HepG2 (cell line): ENCODE data around the gene SLIT3. TPM values are rescaled to one million over a fixed set of nuclear protein-coding genes. Genes with fewer than 3 reads are reported as not detected.

Source experiments
- ATAC-seq: fragments of 200-7000 bp; cut with Tn5 transposase; 3 replicates; pipeline ENCODE4 v1.9.1; 2020; ENCODE audit warnings: mild to moderate bottlenecking, moderate library complexity
- BruUV-seq: library from RNA; stranded (reverse); fragments of 400-500 nt; replicated peaks from 2 replicates; lab custom pipeline; 2021; lab: Mats Ljungman, UMichigan
- CTCF ChIA-PET: fragments of 300-600 bp; formaldehyde crosslinking; extraction: SDS; loops from one replicate; lab custom pipeline; 2021; ENCODE audit warnings: low total read pairs, inconsistent platforms, low intra/inter-chr PET ratio; lab: Yijun Ruan, JAX
- POLR2A ChIA-PET: fragments of 350-600 bp; sonication (Branson Sonifier 250); formaldehyde crosslinking; loops from one replicate; lab custom pipeline; 2020; ENCODE audit warnings: antibody characterized with exemption, inconsistent platforms; lab: Yijun Ruan, JAX
- DNase-seq: peaks from one replicate; pipeline ENCODE4 v3.0.0-alpha.2; 2015; ENCODE audit warnings: low spot score
- FAIRE-seq: peaks from 3 replicates; lab custom pipeline; 2011; peaks lifted over from hg19 to GRCh38; lab: Jason Lieb, UNC
- H2AFZ ChIP-seq: one replicate; pipeline ENCODE4 v1.6.1; 2011; ENCODE audit warnings: low read length, inconsistent platforms
- H3K27ac ChIP-seq: fragments of 300-600 bp; 3 replicates; pipeline ENCODE4 v1.8.0; 2011; ENCODE audit warnings: mixed run types, mild to moderate bottlenecking, mixed read lengths, low read length, inconsistent platforms; ENCODE audit not compliant: insufficient read depth; ENCODE audit errors: extremely low read length
- H3K27me3 ChIP-seq, 2 experiments: fragments of 200-600 bp in 1 of 2; 2 replicates in 1 of 2; 3 replicates in 1 of 2; pipeline versions ENCODE4 v1.6.0 to v1.8.0; 2011; ENCODE audit warnings: low read length in 2 of 2, mild to moderate bottlenecking in 2 of 2, moderate library complexity in 2 of 2, inconsistent platforms in 1 of 2; ENCODE audit not compliant: insufficient read depth in 2 of 2, control insufficient read depth in 1 of 2
- H3K36me3 ChIP-seq, 2 experiments: fragments of 200-600 bp in 1 of 2; replicated peaks in 1 of 2; 2 replicates in 1 of 2; 3 replicates in 1 of 2; pipeline versions ENCODE4 v1.5.1 to v1.8.0; 2011; ENCODE audit warnings: low read length in 2 of 2, inconsistent platforms in 1 of 2; ENCODE audit not compliant: insufficient read depth in 2 of 2, control insufficient read depth in 1 of 2
- H3K4me1 ChIP-seq: 2 replicates; pipeline ENCODE4 v1.5.1; 2012; ENCODE audit warnings: low read length, inconsistent platforms; ENCODE audit not compliant: insufficient read depth
- H3K4me2 ChIP-seq: 2 replicates; pipeline ENCODE4 v1.6.0; 2011; ENCODE audit warnings: low read depth, low read length, inconsistent platforms
- H3K4me3 ChIP-seq, 3 experiments: fragments of 200-600 bp in 1 of 3; sonication (generic), shearing (Covaris generic) in 1 of 3; replicated peaks in 1 of 3; 2 replicates each; pipeline ENCODE4 v1.5.1; 2011 to 2016; ENCODE audit warnings: low read length in 3 of 3, inconsistent platforms in 2 of 3, low read depth in 2 of 3, mild to moderate bottlenecking in 2 of 3, control low read depth in 1 of 3, mixed read lengths in 1 of 3; ENCODE audit not compliant: insufficient read depth in 1 of 3
- H3K79me2 ChIP-seq: one replicate; pipeline ENCODE4 v1.6.1; 2011; ENCODE audit warnings: low read length, inconsistent platforms; ENCODE audit not compliant: insufficient read depth
- H3K9ac ChIP-seq: 2 replicates; pipeline ENCODE4 v1.6.0; 2011; ENCODE audit warnings: mild to moderate bottlenecking, low read depth, low read length, inconsistent platforms; ENCODE audit not compliant: insufficient read depth
- H3K9me3 ChIP-seq: 2 replicates; pipeline ENCODE4 v1.5.1; 2012; ENCODE audit warnings: mild to moderate bottlenecking, low read length
- H4K20me1 ChIP-seq: 2 replicates; pipeline ENCODE4 v1.6.0; 2011; ENCODE audit warnings: inconsistent platforms, mild to moderate bottlenecking, low read length, moderate library complexity; ENCODE audit not compliant: insufficient read depth
- CSRNP2 ChIP-seq: sonication (generic); formaldehyde crosslinking; conservative IDR thresholded peaks from 2 replicates; pipeline ENCODE4 v1.8.0; 2022; ENCODE audit warnings: low read depth, missing genetic modification reagents
- GPBP1L1 ChIP-seq: sonication (generic); formaldehyde crosslinking; IDR thresholded peaks from 2 replicates; pipeline ENCODE4 v1.5.0; 2020; ENCODE audit warnings: mild to moderate bottlenecking, missing genetic modification reagents
- JARID2 ChIP-seq: sonication (generic); formaldehyde crosslinking; IDR thresholded peaks from 2 replicates; pipeline ENCODE4 v1.8.1; 2023; ENCODE audit warnings: missing genetic modification reagents, inconsistent platforms; ENCODE audit not compliant: insufficient replicate concordance
- RARG ChIP-seq: sonication (generic); formaldehyde crosslinking; IDR thresholded peaks from 2 replicates; pipeline ENCODE4 v1.4.0; 2020; ENCODE audit warnings: low read depth, mild to moderate bottlenecking, missing genetic modification reagents
- SALL1 ChIP-seq: sonication (generic); formaldehyde crosslinking; IDR thresholded peaks from 2 replicates; pipeline ENCODE4 v1.8.0; 2022; ENCODE audit warnings: mild to moderate bottlenecking, missing genetic modification reagents
- SMC3 ChIP-seq: IDR thresholded peaks from 2 replicates; pipeline ENCODE4 v1.6.1; 2011; ENCODE audit warnings: low read length, improper control_type of control experiment
- TFDP2 ChIP-seq: sonication (generic); formaldehyde crosslinking; IDR thresholded peaks from 2 replicates; pipeline ENCODE4 v1.4.0; 2020; ENCODE audit warnings: missing genetic modification reagents
- ZNF564 ChIP-seq: sonication (generic); formaldehyde crosslinking; IDR thresholded peaks from 2 replicates; pipeline ENCODE4 v1.8.1; 2023; ENCODE audit warnings: mild to moderate bottlenecking, missing genetic modification reagents
- ZNF574 ChIP-seq: sonication (generic); formaldehyde crosslinking; IDR thresholded peaks from 2 replicates; pipeline ENCODE4 v1.4.0; 2020; ENCODE audit warnings: missing genetic modification reagents
- ZSCAN12 ChIP-seq: sonication (generic); formaldehyde crosslinking; IDR thresholded peaks from 2 replicates; pipeline ENCODE4 v1.9.0; 2021; ENCODE audit warnings: mild to moderate bottlenecking, missing genetic modification reagents
- WGBS: methylation state at CpG from one replicate; pipeline ENCODE4 v1.1.6; 2017; ENCODE audit warnings: low lambda C conversion rate; 5-methylcytosine and 5-hydroxymethylcytosine counted together
- in situ Hi-C: cut with HindIII; loops from 2 replicates; pipeline ENCODE4 v1.10.0; 2017; ENCODE audit warnings: low pct_unique_long_range_greater_than_20kb; ENCODE audit not compliant: extremely low pct_ligation_motif_present
- intact Hi-C: fragments of 100-400 bp; cut with micrococcal nuclease; formaldehyde crosslinking; loops from one replicate; pipeline ENCODE4 v1.10.0; 2022; ENCODE audit not compliant: unreplicated experiment
- polyA plus RNA-seq, 8 experiments: library from polyadenylated mRNA; depleted of rRNA in 3 of 8; stranded (reverse) in 7 of 8; unstranded in 1 of 8; fragments of >200 nt; fragmentation: Illumina TruSeq in 4 of 8; extraction: Trizol in 4 of 8; gene quantifications; 2 replicates each; pipeline versions ENCODE4 v1.2.1 to v1.2.3, GENCODE V29; 2011 to 2016; ENCODE audit warnings: low read depth in 4 of 8, missing spikeins in 1 of 8, mixed read lengths in 1 of 8; ENCODE audit not compliant: insufficient read depth in 1 of 8
- total RNA-seq, 5 experiments: library from RNA; depleted of rRNA; stranded (reverse); fragments of >200 nt; fragmentation: Illumina TruSeq; extraction: Trizol; gene quantifications; 2 replicates each; pipeline ENCODE4 v1.2.3, GENCODE V29; 2016; ENCODE audit warnings: low read depth in 1 of 5

Gene SLIT3
- total and polyA plus RNA-seq, 2 of the 13 experiments (the other 11 are each of a cell fraction or from before 2014, with no cell fraction given) = not detected

GRCh38 chr5:168847511-168848073 lies 453.3 kb downstream of the SLIT3 start:
- Histone ChIP-seq H3K4me1 (no peaks in the 10 kb centered on the region), H3K9ac (no peak overlapping the region), H3K4me2 (no peak overlapping the region), H3K36me3 (no peaks in the 10 kb centered on the region), H3K79me2 (no peaks in the 10 kb centered on the region), H4K20me1 (no peaks in the 10 kb centered on the region), H3K27me3 (peaks cover 1 to 40% of the 10 kb centered on the region in 2 experiments), H3K9me3 (no peaks in the 10 kb centered on the region), H2AFZ (no peak overlapping the region), H3K4me3 (no peak overlapping the region), H3K27ac (no peak overlapping the region)
- 24% methylated on average over 10 of the region's 10 CpGs for WGBS
- no peak for TF ChIP-seq CSRNP2
- no peak for TF ChIP-seq SALL1 (CRISPR knock-in tag)
- TF ChIP-seq GPBP1L1 = no peak
- no peak for TF ChIP-seq SMC3
- TF ChIP-seq ZSCAN12 (CRISPR knock-in tag) = no peak
- no peak for TF ChIP-seq TFDP2
- no peak for TF ChIP-seq JARID2 (CRISPR knock-in tag)
- no peak for TF ChIP-seq ZNF574
- TF ChIP-seq RARG (CRISPR knock-in tag) = no peak
- no peak for TF ChIP-seq ZNF564 (CRISPR knock-in tag)
- ChIA-PET POLR2A (no interaction called here), CTCF (no interaction called here)
- DNase-seq (no peak), ATAC-seq (no peak), FAIRE-seq (no peak)
- no TSS peak for BruUV-seq
- intact Hi-C loops = no loop called here
- in situ Hi-C loops = no loop called here
